GDM1 (cell line): Measurements from ENCODE around the gene GMPR.
"Not testable (repeated sequence)": the region's sequence is repeated elsewhere in the genome, so short reads cannot be mapped to it uniquely, and the experiment has no call there.

Experiments
- DNase-seq: peaks from one replicate; lab custom pipeline; 2025; lab: John Stamatoyannopoulos, UW

Gene GMPR

DNA sequence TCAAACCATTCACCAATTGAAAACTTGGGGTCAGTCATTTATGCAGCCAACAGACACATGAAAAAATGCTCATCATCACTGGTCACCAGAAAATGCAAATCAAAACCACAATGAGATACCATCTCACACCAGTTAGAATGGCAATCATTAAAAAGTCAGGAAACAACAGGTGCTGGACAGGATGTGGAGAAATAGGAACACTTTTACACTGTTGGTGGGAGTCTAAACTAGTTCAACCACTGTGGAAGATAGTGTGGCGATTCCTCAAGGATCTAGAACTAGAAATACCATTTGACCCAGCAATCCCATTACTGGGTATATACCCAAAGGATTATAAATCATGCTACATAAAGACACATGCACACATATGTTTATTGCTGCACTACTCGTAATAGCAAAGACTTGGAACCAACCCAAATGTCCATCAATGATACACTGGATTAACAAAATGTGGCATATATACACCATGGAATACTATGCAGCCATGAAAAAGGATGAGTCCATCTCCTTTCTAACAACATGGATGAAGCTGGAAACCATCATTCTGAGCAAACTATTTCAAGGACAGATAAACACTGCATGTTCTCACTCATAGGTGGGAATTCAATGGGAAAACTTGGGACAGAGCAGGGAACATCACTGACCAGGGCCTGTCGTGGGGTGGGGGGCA lies 13.2 kb upstream of the GMPR start:
- DNase-seq: not testable (repeated sequence)

DNA sequence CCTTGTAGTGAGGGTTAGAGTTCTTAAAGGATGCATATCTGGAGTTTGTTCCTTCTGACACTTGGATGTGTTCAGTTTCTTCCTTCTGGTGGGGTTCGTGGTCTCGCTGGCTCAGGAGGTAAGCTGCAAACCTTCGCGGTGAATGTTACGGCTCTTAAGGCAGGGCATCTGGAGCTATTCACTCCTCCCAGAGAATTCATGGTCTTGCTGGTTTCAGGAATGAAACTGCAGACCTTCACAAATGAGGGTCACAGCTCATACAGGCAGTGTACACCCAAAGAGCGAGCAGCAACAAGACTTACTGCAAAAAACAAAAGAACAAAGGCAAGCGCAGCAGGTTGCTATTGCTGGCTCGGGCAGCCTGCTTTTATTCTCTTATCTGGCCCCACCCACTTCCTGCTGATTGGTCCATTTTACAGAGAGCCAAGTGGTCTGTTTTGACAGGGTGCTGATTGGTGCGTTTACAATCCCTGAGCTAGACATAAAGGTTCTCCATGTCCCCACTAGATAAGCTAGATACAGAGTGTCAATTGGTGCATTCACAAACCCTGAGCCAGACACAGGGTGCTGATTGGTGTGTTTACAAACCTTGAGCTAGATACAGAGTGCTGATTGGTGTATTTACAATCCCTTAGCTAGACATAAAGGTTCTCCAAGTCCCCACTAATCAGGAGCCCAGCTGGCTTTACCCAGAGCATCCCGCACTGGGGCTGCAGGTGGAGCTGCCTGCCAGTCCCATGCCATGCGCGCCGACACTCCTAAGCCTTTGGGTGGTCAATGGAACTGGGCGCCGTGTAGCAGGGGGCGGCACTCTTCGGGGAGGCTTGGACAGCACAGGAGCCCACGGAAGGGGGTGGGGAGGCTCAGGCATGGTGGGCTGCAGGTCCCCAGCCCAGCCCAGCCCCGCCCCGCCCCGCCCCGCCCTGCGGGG lies 12.0 kb upstream of the GMPR start:
- DNase-seq: not testable (repeated sequence)

DNA sequence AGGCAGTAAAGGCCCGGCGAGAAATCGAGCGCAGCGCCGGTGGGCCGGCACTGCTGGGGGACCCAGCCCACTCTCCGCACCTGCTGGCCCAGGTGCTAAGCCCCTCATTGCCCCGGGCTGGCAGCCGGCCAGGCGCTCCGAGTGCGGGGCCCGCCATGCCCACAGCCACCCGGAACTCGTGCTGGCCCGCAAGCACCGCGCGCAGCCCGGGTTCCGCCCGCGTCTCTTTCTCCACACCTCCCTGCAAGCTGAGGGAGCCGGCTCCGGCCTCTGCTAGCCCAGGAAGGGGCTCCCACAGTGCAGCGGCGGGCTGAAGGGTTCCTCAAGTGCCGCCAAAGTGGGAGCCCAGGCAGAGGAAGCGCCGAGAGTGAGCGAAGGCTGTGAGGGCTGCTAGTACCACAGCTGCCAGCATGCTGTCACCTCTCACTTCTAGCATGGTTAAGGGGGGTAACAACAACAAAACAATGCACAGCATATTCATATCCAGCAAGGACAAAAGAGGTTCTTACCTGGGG lies 11.3 kb upstream of the GMPR start:
- DNase-seq: no peak

DNA sequence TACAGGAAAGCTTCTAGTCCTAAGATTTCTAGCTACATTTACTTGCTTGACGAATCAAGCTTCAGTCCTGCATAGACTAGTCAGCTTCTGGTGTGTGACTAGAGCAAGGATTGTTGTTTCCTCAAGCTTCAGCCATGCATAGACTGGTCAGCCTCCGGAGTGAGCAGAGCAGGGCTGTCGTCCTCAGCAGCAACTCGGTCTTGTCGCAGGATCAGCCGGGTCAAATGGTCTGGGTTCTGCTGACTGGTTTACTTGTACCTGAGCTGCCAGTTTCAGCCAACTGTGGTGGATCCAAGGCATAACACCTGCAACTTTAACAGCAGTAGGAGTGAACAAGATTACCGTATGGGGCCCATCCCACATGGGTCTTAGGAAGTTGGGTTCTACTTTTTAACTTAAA lies 10.8 kb upstream of the GMPR start:
- DNase-seq: no peak

DNA sequence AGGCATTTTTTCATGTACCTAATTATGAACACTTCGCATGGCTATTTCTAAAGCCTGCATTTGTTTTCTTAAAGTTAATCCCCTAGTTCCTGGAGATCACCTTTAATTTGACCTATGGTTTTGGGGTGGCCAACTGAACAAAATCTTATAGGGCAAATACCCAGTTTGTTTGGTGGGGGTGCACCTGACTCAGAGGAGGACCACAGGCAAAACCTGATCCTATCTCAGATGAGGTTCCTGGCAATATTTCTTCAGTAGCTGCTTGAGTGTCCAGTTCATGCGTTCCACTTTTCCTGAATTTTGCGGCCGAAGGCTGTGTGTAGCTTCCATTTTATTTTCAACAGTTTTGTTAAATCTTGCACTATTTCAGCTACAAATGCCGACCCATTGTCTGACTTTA lies 10.3 kb upstream of the GMPR start:
- DNase-seq: no peak

DNA sequence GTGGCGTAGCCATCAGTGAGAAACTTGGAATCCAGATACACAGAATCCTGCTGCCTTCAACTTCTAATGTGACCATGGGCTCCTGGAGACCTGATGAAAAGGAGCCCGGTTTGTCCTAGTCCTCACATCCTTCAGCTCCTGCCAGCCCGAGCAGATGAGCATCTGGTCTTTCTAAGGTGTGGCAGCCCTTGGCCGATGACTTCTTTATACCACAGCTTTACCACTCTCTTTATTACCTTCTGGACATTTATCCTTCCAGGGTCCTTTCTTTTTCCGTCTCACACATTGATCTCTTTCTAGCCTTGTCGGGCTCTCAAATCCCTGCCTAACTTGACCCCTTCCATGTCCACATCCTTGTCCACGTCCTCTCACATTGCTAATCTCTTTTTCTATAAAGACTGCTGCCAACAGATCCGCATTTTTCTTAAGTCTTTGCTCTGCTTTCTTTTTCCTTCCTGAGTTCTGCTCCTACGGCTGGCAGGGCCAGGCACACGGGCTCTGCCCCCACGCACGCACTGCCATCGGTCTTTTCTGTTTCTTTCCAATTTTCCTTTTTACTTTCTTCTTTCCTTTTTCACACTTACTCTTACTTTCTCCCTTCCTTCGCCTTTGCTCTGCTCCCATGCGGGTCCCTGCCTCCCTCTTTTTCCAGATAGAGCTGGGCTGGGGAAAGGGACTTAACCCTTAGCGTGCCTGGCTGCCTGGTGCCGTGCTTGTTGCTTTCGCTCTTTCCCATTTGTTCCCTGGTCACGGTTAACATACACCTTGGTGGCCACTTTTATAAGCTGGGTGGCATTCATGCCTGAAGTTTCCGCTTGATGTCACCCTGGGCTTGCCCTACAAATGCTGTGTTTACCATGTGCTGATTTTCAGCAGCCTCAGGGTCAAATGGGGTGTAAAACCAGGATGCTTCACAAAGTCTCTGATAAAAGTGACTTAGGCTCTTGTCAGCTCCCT lies 9.4 kb upstream of the GMPR start:
- no peak for DNase-seq

DNA sequence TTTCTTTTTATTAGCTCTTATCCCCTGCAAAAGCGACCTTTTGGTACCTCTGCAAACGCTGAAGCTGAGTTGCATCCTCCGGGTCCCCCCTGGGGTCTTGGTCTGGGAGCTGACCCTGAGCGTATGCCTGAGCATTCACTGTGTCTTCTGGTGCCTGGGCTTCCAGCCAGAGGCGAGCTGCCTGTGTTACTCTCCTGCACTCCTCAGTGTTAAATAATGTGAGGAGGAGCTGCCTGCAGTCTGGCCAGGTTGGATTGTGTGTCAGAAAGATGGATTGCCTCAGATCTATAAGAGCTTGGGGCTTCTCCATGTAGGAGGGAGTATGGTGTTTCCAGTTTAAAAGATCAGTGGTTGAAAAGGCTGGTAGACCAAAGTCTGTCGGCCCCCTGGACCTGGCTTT lies 8.7 kb upstream of the GMPR start:
- DNase-seq: no peak

DNA sequence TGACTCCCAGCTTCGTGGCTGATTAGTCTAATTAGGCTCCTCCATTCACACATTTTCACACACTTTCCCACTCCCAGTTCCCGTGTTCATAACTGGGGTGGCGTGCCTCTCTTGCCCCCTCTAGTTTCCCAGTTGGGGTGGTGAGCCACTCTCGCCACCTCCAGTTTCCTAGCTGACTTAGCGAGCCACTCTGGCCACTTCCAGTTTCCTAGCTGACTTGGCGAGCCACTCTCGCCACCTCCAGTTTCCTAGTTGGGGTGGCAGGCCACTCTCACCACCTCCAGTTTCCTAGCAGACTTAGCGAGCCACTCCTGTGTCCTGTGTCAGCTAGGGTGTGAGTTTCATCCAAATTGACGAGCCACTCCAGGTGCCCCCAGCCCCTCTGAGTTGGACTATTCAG lies 7.4 kb upstream of the GMPR start:
- DNase-seq: peak; percentile 9

DNA sequence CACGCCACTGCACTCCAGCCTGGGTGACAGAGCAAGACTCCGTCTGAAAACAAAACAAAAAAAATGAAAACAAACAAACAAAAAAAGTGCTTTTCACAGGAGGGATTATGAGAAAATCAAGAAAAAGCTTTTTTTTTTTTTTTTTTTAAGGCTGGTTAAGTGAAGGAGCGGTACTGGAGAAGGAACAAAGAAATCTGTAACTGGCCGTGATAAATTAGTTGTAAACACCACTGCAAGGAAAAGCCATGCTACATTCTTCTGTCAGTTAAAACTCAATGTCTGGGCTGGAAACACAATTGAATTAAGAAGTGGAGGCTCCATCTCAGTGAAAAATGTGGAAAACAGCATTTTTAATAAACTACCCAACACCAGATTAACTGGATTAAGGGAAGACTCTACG lies 6.3 kb upstream of the GMPR start:
- no peak for DNase-seq

DNA sequence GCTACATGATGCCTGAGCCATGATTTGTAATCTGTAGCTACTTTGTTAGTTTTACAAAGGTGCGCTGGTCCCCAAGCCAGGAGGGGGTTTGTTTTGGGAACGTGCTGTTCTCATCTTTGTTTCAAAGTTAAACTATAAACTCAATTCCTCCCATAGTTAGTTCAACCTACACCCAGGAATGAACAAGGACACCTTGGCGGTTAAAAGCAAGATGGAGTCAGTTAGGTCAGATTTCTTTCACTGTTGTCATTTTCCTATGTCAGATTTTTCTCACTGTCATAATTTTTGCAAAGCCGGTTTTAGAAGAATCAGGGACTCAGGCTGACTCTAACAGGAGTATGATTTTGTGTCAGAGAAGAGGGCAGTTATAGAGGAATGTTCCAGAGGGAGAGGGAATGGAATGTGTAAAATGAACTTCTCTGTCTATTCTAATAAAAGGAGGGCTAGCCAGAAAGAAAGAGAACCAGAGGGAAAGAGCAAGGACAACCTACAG lies 2.3 kb upstream of the GMPR start:
- no peak for DNase-seq

DNA sequence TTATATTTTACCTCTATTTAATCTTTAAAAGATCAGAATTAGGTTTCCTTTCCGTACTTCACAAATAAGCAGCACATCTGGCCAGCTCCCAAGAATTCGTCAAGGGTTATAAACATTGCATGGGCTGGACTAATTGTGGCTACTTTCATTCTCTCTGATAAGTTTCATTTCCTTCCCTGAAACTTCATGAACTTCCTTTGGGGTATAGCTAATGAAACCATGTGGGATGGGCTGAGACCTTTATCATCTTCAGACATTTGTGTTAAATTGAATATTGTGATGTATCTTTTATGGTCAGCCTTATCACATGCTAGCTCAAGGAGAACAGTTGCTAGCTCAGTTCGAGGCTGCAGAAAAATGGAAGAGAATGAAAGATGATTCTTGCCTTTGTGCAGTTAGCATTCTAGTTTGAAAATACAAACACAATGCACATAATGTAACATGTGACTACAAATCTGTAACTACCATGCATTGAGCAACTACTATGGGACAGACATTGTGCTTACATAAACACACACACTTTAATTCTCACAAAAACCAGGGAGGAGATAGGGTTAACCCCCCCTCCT lies 1.7 kb upstream of the GMPR start:
- DNase-seq: peak; percentile 49

DNA sequence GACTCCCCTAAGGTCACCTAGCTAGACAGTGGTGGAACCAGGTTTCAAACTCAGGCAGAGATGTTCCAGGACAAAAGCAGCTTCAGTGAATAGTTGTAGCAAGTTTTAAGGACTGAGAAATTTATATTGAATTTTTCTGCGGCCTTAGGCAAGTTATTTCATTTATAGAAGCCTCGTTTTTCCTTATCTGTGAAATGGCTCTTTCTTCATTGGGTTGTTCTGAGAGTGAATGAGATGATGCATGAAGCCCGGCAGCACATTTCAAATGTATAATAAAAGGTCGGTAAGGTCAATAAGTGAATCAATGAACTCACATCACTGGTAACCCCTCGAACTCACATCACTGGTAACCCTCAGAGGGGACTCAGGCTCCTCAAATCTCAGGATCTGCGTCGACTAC lies 1.1 kb upstream of the GMPR start:
- no peak for DNase-seq

DNA sequence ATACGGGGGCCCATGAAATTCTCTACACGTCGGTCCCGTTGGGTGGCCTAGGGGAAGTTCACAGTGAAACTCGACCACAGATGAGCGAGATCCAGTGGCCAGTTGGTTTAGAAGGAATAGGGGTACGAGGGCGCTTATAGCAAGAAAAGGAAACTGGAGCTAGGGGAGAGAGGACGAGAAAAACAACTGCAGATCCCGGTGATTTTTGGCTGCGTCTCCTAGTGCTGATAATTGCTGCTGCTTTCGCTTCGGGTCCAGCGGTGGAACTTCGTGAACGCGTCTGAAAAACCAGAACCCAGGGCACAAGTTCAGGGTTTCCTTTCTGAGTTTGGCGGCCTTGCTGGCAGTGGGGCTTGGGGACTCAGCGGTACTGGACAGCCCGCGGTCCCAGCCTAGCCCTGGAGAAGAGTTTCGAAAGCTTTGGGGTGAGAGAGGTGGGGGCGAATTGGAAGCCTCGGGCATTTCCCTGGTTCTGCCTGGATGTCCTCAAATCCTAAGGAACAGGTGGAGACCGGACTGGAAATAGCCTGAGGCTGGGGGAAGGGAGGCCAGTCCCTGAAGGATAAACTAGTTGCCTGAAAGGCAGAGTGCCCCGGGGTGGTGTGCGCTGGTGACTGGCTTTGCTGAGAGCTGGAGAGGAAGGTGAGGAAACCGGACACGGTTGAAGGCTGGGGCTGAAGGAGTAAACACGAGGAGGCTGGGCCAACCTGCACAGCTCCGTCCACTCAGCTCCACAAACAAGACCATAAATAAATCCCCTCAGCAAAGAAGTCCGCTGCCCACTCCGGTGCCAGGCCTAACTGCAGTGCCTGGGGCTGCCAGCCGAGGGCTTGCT lies 793 bp downstream of the GMPR start:
- DNase-seq: no peak

DNA sequence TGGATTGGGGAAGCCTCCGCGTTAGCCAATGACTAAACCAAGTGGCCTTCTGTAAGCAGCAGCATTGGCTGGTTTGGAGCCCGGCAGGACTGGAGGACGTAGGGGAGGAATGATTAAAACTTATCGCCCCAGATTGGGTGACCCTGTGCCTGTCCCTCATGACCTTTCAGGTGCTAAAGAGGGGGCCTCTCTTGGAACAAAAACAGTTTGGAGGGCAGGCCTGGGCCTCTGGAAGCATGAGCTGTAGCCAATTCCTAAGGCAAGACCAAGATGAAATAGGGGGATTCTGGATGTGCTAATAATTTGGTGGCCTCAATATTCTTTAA lies 1.4 kb downstream of the GMPR start:
- peak; percentile 71 for DNase-seq

DNA sequence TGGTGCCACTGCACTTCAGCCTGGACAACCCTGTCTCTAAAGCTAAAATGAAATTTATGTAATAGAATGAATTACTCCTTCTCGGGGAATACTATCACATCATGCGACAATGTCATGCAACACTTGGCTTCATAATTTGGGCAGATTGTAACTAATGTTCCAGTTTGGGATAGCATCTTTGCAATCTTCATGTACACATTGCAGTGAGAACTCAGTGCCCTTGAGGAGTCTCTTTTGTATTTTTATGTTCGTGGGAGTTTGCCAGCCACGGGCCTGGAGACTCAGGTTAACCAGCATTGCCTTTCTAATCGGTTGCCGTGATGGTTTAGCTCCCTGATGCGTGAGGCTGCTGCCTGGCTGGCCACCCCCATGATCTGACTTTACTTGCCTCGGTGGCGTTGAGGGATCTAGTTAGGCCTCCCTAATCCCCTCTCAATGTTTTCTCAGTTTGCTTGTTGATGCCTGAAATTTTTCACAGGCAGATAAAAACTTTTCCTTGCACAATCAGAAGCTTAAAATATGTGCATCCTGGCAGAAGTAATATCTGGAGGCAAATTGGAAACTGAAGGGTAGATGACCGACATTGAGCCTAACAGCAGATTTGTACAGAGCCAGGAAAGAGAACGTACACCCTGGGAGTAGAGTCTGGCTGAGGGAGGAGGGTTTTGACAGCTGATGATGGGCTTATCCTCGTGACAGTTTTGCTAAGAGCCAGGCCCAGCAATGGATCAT lies 2.4 kb downstream of the GMPR start:
- DNase-seq: no peak

DNA sequence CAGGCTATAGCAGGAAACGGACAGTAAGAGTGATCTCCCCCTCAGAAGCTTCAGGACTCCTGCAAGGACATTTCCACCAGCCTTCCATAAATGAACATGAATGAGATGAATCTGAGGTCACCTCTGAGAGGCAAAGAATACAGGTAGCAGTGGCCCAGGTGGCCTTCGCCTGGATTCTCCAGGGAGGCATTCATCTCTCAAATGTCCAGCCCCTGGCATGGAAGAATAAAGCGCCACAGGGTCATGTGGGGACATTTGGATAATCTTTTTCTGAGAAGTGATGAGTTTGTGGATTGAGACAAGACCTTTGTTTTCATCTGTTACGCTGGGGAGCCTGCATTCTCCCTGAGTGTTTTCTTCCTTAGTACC lies 2.9 kb downstream of the GMPR start:
- DNase-seq: no peak

DNA sequence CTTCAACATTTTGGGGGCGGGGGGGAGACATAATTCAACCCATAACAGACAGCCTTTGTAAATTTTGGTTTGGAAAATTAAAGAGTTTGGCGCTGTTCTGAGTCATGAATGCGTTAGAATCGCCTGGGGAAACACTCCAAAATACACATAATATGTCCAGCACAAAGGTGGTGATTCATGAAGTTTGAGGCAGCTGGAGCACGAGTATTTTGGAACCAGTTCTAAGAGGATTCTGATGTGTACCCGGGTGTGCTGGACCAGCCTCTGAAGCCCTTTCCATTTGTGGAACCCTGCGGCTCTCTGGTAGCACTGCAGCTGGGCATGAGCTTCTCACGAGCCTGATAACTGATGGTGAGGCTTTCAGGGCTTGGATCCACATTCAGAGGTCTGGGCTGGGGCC lies 4.7 kb downstream of the GMPR start:
- no peak for DNase-seq

DNA sequence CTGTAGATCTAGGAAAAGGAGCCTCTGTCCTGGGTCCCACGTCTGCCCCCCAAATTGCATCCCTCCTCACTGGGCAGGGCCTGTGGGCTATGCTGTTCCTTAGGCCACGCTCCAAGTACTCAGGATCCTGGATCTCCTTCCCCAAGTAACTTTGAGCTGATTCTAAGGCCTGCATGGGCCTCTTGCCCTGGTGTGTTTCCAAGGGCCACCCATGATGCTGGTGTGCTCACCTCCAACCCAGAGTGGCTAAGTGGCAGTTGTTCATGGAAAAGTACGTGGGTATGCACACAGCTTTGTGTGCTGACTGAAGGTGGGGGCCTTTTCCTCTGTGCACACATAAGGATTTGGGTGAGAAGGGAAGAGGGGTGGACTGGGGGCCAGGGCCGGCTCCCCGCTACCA lies 5.3 kb downstream of the GMPR start:
- no peak for DNase-seq

DNA sequence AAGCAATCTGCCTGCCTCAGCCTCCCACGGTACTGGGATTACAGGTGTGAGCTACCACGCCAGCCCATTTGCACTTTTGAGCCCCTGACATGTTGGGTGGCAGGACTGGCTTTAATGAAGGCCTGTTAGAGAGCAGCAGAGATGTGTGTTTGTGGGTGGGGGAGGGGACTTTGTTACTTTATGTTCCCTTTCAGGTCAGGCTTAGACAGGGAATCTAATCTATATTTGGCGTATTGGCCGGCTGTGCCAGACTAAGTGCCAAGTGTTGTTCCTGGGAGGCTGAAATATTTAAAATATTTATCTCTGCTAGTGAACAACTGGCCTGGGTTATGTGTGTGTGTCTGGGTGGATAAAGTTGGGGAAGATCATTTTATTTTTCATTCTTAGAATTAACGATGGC lies 6.1 kb downstream of the GMPR start:
- DNase-seq: no peak

DNA sequence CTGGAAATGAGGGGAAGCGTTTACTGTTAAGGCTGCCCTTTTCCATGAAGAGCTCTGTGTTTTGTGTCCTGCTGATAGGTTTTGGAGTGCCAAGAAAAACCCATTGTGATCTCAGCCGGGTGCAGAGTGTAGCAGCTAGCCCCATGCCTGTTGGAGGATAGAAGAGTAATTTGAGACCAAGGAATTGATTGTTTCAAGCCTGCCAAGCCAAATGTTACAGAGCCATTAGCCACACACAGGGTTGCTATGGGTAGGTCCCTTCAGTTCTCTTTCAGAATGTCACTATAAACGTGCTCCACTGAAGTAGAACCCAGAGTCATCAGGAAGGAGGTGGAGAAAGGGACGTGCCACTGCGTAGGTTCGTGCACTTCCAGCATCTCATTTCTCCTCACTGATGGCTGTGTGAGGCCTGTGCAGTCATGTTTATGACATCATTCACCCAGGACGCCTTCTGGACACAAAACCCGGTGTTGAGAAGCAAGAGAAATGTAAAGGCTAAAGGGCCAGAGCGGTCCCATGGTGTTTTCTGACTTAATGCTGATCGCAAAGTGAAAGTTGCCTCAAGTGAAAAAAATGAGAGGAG lies 6.6 kb downstream of the GMPR start:
- no peak for DNase-seq
